DOHH2 (cell line): Measurements from ENCODE around the gene LSAMP.

Experiments
- CTCF ChIP-seq: fragments of 200-600 bp; sonication (generic); IDR thresholded peaks from one replicate; pipeline ENCODE4 v1.5.1; 2014; ENCODE audit warnings: antibody characterized with exemption, mild to moderate bottlenecking, low read depth, low read length; ENCODE audit not compliant: poor library complexity, severe bottlenecking
- EZH2phosphoT487 ChIP-seq: fragments of 200-600 bp; sonication (generic); IDR thresholded peaks from 2 replicates; pipeline ENCODE4 v1.6.1; 2017; ENCODE audit warnings: borderline replicate concordance, mild to moderate bottlenecking, antibody characterized with exemption, low read length, moderate library complexity, mixed read lengths

- no peak for TF ChIP-seq CTCF
- no peak for TF ChIP-seq EZH2phosphoT487
Observed at GRCh38 chr3:116102037-116102436, 343.2 kb downstream of the LSAMP start.
